ENCODE measurements around the gene UGT1A8.

DNA sequence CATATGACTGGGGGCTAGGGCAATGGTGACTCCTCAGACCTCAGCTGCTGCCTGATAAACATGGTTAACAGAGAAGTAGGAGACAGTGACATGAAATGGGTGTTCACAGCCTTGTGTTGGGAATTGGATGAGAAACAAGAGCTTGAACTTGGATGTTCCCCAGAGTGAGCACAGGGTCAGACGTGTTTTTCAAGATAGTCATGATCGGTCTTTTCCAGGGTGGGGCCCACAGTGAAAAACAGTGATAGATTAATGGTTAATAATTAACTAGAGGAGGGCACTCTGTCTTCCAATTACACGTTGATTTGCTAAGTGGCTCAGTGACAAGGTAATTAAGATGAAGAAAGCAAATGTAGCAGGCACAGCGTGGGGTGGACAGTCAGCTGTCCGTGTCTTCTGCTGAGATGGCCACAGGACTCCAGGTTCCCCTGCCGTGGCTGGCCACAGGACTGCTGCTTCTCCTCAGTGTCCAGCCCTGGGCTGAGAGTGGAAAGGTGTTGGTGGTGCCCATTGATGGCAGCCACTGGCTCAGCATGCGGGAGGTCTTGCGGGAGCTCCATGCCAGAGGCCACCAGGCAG is 111.4 kb downstream of the UGT1A8 start, which contains the start of gene UGT1A3:
- TF ChIP-seq POLR2AphosphoS5 (IDR thresholded peaks at IDR 0.05; ENCODE audit: low read depth): no peak
- TF ChIP-seq, protein P1, sequence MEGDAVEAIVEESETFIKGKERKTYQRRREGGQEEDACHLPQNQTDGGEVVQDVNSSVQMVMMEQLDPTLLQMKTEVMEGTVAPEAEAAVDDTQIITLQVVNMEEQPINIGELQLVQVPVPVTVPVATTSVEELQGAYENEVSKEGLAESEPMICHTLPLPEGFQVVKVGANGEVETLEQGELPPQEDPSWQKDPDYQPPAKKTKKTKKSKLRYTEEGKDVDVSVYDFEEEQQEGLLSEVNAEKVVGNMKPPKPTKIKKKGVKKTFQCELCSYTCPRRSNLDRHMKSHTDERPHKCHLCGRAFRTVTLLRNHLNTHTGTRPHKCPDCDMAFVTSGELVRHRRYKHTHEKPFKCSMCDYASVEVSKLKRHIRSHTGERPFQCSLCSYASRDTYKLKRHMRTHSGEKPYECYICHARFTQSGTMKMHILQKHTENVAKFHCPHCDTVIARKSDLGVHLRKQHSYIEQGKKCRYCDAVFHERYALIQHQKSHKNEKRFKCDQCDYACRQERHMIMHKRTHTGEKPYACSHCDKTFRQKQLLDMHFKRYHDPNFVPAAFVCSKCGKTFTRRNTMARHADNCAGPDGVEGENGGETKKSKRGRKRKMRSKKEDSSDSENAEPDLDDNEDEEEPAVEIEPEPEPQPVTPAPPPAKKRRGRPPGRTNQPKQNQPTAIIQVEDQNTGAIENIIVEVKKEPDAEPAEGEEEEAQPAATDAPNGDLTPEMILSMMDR (IDR thresholded peaks at IDR 0.05; ENCODE audit: insufficient read depth, low read length): no peak
- no peak for TF ChIP-seq GABPA (IDR thresholded peaks at IDR 0.05; ENCODE audit: low read depth)

All from HL-60 (cell line).